Mucosa of gallbladder (tissue), 1 donor: ENCODE measurements around the gene IFNL3. TPM values are rescaled to one million over a fixed set of nuclear protein-coding genes. Genes with fewer than 3 reads are reported as not detected.
"Not testable (repeated sequence)": the region's sequence is repeated elsewhere in the genome, so short reads cannot be mapped to it uniquely, and the experiment has no call there.

Experiments used
- DNase-seq: peaks from one replicate; pipeline ENCODE4 v3.0.0-alpha.2; 2020; ENCODE audit warnings: low spot score
- total RNA-seq: library from RNA; stranded (reverse); gene quantifications from one replicate; pipeline ENCODE4 v1.2.1, GENCODE V29; 2021
- donor health status: DM: no; HTN: no; CAD: no.

IFNL3 gene
- total RNA-seq, 1 donor from 2014 or later, result not detected

DNA sequence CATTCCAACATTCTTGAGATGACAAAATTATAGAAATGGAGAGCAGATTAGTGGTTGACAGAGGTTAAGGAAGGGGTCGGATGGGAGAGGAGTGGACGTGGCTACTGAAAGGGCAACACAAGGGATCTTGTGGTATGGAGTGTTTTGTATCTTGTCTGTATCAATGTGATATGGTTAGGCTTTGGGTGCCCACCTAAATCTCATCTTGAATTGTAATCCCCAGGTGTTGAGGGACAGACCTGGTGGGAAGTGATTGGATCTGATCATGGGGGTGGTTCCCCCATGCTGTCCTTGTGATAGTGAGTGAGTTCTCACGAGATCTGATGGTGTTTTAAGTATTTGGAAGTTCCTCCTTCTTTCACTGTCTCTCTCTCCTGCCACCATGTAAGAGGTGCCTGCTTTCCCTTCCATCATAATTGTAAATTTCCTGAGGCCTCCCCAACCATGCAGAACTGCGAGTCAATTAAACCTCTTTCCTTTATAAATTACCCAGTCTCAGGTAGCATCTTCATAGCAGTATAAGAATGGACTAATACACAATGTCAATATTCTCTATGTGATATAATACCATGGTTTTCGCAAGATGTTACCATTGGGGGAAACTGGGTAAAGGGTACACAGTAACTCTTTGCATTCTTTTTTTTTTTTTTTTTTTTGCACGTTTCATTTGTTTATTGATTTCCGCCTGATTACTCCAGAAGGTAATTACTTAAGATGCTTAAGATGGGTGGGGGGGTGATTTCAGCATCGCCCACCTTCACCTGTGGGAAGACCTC, 8.8 kb upstream of the IFNL3 start:
- DNase-seq, result no peak

DNA sequence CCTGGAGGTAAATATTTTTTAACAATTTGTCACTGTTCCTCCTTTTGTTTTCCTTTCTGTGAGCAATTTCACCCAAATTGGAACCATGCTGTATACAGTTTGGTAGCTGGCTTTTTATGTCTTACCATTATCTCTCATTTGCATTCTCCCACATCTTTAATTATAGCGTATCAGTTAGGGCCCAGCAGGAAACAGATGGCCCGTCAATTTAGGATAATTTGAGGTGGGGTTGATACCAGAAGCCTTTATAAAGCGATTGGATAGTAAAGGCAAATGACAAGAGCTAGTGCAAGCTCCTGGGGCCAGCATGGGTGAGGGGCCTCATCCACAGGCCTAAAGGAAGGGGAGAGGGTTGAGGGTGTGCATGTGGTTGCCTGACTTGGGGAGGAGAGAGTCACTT, 7.7 kb upstream of the IFNL3 start:
- DNase-seq, result no peak

- no peak for DNase-seq
Measured at GRCh38 chr19:39251846-39252245, 7.0 kb upstream of the IFNL3 start.

- no peak for DNase-seq
Measured at GRCh38 chr19:39251081-39251480, 6.3 kb upstream of the IFNL3 start.

GRCh38 chr19:39248806-39249205, 4.0 kb upstream of the IFNL3 start, which contains the start of gene IFNL4:
TSS of gene IFNL4 (minus strand) at chr19:39248856.
- no peak for DNase-seq

DNA sequence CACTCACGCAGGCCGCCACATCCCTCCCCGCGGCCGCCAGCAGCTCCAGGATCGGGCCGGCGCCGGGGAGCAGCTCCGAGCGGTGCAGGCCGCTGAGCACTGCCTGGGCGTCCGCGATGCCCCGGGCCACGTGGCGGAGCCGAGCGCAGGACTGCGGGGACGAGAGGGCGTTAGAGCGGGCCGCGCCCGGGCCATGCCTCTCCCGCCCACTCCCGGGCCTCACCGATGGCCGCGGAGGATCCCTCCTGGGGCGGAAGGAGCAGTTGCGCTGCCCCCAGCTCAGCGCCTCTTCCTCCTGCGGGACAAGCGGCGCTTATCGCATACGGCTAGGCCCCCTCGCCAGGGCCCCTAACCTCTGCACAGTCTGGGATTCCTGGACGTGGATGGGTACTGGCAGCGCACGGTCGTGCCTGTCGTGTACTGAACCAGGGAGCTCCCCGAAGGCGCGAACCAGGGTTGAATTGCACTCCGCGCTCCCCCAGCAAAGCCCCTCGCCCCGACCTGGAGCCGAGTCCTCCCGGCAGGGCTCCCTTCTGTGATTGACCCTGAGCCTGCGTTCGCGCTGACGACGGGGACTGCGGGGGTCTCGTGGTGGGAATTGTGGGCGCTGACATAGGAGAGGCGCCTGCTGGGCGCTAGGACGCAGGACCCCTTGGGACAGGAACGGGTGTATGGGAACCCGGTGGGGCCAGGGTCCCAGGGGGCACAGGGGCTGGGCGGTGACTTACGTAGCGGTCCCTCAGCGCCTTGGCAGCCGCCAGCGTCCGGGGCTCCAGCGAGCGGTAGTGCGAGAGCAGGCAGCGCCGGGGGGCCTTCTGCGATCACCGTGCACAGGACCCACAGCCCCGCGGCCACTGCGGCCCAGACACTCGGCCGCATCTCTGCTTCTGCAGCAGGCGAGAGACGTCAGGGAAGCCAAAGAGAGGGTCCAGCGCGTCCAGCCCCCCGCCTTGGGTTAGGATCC, 3.2 kb upstream of the IFNL3 start:
- no peak for DNase-seq

GRCh38 chr19:39246951-39247669, 2.3 kb upstream of the IFNL3 start:
- DNase-seq, result peak; percentile 23

- not testable (repeated sequence) for DNase-seq
Measured at GRCh38 chr19:39245166-39245565, 360 bp upstream of the IFNL3 start.

DNA sequence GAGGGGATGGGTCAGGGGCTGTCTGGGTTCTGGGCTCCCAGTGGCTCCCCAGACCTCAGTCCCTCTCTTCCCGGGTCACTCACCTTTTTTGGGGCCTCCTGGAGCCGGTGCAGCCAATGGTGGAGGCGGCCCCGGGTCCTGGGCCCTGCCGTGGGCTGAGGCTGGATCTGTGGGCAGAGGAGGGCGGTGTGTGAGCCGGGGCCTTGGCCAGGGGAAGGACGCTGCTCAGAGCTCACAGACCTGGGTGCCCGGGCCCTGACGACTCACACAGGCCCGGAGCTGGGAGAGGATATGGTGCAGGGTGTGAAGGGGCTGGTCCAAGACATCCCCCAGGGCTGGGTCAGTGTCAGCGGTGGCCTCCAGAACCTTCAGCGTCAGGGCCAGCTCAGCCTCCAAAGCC, 1.1 kb downstream of the IFNL3 start:
- DNase-seq, result not testable (repeated sequence)

DNA sequence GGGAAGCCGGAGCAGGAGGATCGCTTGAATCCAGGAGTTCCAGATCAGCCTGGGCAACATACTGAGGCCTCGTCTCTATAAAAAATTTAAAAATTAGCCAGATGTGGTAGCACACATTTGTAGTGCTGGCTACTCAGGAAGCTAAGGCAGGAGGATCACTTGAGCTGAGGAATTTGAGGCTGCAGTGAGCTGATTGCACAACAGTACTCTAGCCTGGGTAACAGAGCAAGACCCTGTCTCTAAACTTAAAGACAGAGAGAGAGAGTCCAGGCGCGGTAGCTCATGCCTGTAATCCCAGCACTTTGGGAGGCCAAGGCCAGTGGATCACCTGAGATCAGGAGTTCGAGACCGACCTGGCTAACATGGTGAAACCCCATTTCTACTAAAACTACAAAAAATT, 4.4 kb downstream of the IFNL3 start:
- DNase-seq, result no peak

- DNase-seq, result no peak
Measured at GRCh38 chr19:39238944-39239343, 5.9 kb downstream of the IFNL3 start.

- no peak for DNase-seq
Measured at GRCh38 chr19:39238209-39238608, 6.6 kb downstream of the IFNL3 start.

- DNase-seq, result peak; percentile 60
Measured at GRCh38 chr19:39237200-39238184, 7.3 kb downstream of the IFNL3 start.

- no peak for DNase-seq
Measured at GRCh38 chr19:39236527-39236926, 8.3 kb downstream of the IFNL3 start.

GRCh38 chr19:39232708-39233107, 12.1 kb downstream of the IFNL3 start:
- no peak for DNase-seq

GRCh38 chr19:39230096-39230764, 14.6 kb downstream of the IFNL3 start:
- no peak for DNase-seq

- DNase-seq, result no peak
Measured at GRCh38 chr19:39224910-39225309, 19.9 kb downstream of the IFNL3 start.

DNA sequence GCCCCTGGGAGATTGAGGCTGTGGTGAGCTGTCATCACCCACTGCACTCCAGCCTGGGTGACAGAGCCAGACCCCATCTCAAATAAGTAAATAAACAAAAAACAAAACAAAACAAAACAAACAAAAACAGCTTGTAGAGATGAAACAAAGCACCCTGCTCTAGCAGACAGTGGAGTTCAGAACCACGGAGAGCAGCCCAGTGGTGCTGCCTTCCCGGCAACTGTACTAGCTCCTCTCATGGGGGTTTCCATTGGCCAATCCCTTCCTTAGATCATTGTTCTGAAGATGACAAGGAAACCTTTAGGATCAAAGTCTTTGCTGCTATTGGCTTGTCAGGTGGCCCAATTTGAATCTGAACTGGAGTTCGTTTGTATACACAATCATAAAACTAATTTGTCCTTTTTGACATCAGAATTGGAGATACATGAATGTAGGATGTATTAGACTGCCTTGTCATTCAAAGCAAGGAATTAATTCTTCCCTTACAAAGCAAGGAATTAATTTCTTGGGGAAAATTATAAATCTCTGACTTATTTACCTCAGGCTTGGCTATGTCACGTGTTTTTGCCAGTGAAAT, 21.0 kb downstream of the IFNL3 start:
- DNase-seq, result no peak

GRCh38 chr19:39219108-39219507, 25.7 kb downstream of the IFNL3 start:
- not testable (repeated sequence) for DNase-seq
